AML-193 (cell line): ENCODE measurements around the gene JAZF1.
"Not testable (repeated sequence)": the region's sequence is repeated elsewhere in the genome, so short reads cannot be mapped to it uniquely, and the experiment has no call there.

Source experiments
- DNase-seq, 2 experiments: peaks; one replicate each; lab custom pipeline; 2025; lab: John Stamatoyannopoulos, UW

The JAZF1 gene

DNA sequence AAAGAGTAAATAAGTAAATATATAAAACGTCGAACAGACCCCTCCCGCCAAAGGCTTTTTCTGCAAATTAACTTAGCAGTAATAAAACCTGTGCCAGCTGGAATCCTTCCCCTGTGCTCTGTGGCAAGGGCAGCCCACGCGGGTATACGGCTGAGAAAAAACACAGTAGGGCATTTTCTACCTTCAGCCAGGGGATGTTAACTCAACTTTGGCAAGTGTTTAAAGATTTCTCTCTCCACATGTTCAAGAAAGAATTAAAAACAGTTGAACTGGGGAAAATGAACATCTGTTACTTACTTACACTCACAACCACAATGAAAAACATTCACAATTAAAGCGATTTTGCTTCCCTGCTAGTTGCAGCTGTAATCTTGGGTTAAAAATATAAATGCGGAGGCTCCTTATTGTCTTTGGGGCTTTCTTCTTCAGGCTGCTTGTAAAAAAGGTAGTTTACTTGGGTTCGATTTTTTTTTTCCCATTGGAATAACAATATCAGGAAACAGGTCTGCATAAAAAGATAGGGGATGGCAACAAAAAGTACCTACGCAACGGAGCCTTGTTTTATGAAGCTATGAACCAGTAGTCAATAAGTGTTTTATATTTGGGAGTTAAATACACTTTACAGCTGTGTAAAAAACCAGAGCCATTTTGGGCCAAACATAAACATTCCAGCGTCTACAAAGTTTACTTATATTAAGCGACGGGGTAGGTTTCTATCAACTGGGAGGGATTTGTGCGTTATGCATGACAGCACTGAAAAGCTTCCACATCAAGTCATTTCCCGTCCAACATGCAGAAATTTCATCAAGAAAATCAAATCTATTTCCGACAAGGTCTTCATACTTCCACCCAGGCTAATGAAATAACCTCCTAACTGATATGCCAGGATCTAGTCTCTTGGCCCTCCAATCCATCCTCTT is 308.0 kb downstream of the JAZF1 start:
- no peak for DNase-seq

DNA sequence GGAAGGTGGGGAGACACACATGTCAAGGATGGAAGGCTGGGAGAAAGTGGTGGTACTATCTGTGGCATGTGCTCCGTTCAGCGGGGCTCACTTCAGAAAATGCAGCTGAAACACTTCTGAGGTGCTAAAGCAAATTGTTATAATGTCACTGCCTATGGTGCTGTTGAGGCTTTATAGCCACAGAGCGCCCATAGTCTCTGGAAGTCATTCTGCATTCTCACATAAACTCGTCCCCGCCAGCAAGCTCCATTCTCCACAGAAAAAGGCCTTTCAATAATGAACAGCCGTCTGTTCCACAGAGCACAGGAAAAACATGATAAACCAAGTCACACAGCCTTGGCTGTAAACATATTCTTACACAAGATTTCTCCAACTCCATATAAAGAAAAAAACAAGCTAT is 308.7 kb downstream of the JAZF1 start:
- no peak for DNase-seq

DNA sequence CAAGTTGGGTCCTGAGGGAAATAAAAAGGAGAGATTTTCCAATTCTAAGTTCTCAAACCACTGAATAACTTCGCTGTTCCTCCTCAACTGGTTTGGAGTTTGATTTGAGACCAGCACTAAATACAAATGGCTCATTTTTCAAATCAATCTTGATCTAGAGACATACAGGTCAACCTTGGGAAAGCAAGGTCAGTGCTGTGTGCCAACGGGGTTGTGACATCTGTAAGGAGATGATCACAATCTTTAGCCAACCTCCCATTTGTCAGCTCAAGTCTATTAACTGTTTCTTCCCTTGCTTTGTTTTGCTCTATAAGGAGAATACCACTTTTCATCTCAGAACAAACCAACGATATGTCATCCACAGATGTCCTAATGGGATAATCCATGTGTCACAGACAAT is 309.5 kb downstream of the JAZF1 start:
- DNase-seq = no peak

DNA sequence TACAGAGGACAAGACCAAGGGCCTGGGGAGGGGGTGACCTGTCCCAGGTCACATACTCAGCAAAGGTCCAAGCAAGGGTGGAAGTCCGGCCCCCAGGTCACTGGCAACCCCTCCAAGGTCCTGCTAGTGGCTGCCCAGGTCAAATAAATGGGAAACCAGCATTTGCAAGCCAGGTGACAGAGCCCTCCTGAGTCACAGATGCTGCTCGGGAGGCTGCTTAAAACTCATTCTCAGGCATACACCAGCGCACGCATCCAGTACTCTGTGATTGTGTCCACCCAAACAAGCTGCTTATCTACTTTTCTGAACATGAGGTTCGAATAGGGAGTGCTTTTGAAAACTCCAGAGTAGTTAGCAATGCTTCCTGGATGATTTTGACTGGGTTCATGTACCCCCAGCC is 310.0 kb downstream of the JAZF1 start:
- no peak for DNase-seq

DNA sequence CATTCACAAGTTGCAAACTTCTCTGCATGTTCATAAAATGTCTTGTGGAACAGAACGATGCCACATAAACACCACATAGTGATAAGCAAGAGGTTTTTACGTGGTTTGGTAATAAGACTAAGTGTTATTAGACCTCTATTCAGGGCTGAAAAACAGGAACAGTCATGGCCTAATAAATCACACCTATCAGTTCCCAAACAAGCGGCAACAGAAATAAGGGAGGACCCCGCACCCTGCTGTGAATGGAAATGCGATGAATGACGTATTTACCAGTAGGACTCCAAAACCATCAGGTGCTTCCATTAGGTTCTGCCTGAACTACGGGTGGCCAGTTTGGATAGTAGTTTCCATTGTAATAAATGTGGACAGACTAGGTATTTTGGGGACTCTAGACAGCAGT is 311.5 kb downstream of the JAZF1 start:
- DNase-seq = no peak

DNA sequence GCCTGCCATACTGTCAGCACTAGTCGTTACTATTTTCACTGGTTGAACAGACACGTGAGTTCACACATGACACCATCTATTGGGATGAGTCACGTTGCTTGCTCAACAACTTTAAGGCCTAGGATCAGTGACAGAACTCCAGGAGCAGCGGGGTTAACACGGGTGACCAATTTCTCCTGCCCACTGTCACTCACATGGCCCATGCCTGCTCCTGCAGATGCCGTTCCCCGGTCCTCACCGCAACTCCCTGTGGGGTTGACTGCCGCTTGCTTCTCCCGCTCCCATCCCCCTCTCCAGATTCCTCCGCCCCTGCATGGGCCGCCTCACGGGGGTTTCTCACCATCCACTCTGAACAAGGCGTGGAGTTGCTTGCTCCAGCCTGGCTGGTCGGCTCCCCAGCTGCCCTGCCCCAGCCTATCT is 312.5 kb downstream of the JAZF1 start:
- DNase-seq = no peak

DNA sequence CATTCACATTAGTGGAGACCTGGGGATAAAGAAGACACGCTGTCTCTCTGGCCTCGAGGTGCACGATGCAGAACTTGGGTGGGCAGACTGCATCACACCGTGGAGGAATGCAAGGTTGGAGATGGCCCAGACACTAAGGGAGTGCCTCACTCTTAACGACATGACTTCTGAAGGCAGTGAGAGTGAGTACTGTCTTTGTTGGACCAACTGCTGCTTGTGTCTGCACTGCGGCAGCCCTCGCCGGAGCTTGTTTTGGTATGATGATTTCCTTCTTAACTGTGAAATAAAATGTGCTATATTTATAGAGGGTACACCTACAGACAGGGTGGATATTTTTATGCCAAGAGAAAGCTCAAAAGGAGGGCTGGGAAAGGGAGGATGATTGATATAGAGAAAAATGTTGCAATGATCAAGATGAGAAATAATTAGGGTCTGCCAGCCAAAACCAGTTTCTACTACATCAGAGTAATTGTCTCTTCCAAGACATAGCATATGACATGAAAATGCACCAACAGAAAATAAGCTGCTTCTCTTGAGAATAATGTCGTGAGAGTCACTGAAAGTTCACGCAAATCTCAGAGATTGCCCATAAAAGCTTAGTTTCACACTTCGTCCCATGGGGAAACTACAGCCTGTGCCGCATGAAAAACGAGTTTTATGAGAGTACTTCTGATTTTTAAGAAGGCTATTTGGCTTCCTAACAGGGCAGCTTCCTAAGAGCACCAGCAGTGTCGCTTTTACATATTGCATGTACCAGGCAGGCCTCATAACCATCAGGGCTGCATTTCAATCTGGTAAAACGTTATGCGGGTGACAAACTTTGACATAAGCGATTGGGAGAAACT is 313.5 kb downstream of the JAZF1 start:
- DNase-seq = no peak

DNA sequence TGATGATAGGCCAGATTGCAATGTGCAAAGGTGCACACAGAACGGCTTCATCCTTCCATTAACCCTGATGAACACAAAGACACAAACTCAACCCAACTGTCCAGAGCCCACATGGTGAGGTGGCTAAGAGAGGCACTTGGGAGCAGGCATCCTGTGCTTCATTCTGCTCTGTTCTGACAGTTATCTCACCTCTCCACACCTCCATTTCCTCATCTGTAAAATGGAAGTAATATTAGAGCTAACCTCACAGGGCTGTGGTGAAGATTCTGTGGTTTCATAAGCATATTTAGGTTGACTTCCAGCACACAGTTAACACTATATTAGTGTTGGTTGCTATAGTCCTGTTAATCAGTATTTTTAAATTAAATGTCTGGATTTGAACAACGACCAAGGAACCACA is 314.3 kb downstream of the JAZF1 start:
- no peak for DNase-seq

DNA sequence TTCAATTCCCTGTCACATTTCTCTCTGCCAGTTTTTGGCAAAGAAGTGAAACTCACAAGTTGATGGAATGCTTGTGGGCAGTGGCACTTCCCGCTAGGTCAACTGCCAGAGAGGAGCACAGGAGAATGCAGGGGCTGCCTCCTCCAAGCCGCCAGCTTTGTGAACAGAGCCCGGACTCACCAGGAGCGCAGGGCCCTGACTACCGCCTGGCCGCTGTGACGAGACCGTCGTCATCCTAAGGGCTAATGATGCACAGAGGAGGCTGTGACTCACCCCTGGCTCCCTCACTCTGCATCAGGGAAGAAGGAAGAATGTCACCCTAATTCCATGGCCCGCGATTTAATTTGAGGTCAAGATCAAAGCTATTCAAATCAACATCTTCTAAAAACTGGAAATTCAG is 316.7 kb downstream of the JAZF1 start:
- DNase-seq = no peak

DNA sequence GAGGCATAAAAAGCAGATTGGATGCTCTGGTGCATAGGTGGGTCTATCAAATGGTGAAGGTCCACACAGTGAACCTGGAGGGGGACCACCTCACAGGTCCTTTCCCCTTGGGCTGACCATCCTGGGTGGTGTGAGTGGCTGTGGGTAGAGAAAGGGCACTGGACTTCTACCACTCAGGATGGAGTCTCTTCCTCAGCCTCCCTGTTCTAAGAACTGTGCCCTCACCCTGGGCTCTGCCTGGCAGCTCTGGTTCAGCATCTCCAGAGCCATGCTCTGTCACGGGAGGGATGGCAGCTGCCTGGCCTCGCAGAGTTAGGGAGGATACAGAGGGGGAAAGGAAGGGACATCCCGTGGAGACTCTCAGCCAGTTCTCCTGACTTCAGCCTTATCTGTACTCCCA is 318.8 kb downstream of the JAZF1 start:
- DNase-seq = no peak

DNA sequence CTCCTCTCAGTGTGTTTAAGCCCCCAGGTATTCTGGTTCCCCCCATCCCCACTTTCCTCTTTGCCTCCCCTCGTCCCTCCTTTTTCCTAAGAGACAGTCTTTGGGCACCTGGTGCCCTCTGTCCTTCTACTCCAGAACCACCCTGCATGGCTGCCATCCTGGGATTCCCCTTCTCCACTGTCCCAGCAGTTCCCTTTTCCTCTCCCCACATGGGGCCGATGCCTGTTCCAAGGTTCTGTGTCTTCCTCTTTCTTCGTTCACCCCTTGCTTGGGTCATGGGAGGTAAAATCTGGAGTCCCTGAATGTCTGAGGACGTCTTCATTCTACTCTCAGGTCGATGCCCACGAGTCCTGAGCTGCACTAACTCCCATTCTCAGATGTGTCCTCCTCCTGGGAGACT is 319.8 kb downstream of the JAZF1 start:
- no peak for DNase-seq

DNA sequence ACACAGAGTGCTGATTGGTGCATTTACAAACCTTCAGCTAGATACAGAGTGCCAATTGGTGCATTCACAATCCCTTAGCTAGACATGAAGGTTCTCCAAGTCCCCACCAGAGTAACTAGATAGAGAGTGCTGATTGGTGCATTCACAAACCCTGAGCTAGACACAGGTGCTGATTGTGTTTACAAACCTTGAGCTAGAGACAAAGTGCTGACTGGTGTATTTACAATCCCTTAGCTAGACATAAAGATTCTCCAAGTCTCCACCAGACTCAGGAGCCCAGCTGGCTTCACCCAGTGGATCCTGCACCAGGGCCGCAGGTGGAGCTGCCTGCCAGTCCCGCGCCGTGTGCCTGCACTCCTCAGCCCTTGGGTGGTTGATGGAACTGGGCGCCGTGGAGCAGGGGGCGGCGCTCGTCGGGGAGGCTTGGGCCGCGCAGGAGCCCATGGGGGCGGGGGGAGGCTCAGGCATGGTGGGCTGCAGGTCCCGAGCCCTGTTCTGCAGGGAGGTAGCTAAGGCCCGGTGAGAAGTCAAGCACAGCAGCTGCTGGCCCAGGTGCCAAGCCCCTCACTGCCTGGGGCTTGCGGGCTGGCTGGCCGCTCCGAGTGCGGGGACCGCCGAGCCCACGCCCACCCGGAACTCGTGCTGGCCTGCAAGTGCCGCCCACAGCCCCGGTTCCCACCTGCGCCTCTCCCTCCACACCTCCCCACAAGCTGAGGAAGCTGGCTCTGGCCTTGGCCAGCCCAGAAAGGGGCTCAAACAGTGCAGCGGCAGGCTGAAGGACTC is 323.7 kb downstream of the JAZF1 start:
- not testable (repeated sequence) for DNase-seq

DNA sequence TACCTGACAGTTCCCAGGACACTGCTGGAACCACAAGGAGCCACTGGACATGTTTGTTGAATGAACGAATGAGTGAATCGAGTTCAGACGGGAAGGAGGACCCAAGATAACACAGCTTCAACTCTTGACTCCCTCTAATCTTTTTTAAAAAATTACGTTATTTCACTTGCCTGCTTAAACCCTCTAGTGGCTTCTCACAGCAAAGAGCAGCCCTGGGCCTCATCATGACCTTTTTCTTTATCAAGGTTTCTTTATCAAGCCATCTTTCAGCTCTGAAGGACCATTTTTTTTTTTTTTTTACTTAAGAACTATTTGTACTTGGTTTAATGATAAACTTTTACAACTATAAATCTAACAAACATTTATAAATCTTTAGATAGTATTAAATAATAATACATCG is 330.1 kb downstream of the JAZF1 start:
- no peak for DNase-seq

DNA sequence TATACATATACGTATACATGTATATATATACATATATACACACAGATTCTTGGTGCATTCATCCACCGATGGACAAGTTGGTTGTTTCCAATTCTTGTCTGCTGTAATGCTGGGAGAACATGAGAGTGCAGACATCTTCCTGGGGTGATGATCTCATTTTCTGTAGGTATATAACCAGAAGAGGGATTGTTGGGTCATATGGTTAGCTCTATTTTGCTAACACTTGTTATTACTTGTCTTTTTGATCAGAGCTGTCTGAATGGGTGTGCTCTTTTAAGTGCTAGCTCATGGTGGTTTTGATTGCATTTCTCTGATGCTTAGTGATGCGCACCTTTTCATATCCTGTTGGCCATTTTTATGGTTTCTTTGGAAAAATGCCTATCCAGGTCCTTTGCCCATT is 334.2 kb downstream of the JAZF1 start:
- DNase-seq = no peak

DNA sequence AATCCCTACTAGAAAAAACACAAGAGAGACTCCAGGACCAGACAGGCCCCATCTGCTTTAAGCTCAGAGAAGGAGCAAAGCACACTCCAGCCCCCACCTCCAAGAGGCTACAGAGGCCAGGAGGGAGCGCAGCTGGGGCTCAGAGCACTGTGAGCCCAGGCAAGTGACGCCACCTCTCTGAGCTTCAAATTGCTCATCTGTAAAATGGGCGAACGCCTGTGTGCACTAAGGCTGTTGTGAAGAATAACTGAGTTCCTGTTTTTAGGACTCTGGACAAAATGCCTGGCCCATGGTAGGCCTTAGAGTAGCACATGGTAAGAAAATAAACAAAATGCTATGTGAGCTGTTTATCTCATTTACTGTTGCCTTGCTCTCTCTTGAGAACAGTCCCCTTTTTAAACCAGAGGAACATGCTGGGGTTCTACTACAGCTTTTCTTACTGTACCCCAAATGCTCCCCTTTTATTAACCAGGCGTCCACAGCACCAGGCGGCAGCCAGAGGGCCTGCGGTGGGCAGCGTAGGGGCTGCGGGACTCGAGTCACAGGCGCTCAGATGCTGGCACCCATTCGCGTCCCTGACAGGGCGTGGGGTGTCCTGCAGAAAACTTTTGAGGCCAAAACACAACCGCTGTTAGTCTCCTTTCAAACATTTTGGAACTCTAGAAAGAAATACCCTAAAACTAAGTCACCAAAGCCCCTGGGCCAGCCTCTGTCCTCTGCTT is 336.9 kb downstream of the JAZF1 start:
- DNase-seq = no peak

DNA sequence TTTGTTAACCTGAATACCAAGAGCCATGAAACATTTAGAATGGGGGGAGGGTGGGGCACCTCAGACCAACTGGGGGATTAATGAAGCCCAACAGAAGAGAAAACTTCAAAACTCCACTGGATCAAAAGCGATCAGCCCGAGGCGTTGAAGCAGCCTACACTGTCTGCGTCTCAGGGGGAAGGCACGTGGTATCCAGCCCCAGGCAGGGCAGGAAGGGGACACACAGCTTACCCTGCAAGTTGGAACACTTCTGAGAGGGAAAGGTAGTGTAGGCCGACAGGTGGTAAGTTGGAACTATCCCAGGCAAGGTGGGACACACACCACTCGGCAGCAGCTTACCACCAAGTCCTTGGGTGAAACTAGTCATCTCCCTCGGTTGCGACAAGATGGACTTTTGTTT is 337.7 kb downstream of the JAZF1 start:
- no peak for DNase-seq

DNA sequence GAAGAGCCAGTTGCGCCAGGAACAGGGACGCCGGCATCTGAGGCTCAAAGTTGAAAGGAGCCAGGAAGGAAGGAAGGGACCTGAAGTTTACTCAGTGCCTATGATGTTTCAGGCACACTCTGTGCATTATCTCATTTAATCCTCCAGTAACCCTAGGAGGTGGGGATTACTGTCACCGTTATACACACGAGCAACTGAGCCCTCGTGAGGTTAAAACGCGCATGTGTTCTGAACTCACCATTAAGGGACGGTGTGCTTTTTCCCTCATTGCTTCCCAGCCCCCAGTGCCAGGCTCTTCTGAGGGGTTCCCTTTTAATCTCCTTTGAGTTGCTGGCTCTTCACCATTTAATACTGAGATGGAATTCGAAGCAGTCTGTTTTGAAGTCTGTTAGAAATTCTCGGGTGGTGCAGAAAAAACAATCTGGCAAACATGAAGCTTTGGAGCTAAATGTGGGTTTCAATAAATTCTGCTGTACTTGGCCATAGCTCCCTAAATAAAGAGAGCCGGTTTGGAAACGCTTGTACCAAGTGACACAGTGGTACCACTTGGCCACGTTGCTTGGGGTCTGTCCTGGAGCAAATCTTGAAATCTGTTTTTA is 338.4 kb downstream of the JAZF1 start:
- DNase-seq = no peak

DNA sequence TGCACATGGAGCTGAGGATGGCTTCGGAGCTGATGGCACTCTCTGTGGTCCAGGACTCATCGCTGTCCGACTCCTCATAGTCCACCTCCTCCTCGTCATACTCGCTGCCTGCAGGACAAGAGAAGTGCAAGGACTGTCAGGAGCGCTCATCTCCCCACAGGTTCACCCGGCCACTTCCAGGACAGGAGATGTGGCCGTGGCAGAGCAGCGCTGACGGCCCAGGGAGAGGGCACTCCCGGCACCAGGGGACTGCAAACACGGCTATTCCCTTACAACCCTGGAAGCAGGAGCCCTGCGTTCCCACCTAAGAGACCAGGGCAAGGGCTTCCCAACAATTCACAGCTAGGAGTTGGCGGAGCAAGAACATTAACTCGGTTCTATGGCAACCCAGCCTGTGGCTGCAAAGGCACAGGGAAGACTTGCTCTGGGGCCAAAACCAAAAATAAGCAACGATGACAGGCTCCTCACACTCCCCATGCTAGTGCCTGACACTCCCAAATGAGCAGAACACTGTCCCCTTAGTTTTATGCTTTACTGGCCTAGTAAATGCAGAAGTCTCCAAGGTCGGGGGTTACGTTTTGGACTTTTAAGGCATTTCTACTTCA is 339.7 kb downstream of the JAZF1 start:
- no peak for DNase-seq

DNA sequence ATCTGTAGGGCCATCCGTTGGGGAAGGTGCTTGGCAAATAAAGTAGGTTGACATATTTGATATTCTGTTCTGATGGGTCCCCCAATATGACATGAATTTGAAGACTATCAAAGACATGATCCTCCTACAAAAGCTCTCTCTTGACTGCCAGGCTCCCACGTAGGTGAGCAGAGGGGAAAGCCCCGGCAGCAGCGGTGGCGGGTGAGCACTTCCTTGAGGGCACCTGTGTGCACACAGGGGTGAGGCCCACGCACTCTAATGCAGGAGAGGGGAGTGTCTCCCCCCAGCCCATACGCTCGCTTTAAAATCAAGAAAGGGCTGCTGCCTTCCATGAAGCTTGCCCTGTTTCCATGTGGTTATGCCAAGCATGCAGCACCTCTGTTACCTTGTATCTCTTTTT is 340.3 kb downstream of the JAZF1 start:
- no peak for DNase-seq

DNA sequence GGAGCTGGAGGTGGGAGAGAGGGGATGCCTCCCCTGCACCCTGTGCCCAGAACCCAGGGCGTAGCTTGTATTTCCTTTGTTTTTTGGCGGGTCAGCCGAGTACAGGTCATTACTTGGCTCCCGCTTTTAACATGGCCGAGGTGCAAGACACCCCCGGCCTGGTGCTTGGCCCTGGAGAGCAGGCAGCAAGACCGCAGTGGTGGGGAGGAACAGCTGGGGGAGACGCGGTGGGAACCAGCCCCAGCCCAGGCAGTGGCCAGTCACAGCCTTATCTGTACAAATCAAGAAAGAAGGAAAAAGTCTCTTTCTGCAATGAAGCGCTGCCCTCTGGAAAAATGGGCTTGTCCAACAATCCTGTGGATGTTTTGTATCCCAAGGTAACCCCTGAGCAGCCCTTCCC is 341.5 kb downstream of the JAZF1 start:
- DNase-seq = no peak

DNA sequence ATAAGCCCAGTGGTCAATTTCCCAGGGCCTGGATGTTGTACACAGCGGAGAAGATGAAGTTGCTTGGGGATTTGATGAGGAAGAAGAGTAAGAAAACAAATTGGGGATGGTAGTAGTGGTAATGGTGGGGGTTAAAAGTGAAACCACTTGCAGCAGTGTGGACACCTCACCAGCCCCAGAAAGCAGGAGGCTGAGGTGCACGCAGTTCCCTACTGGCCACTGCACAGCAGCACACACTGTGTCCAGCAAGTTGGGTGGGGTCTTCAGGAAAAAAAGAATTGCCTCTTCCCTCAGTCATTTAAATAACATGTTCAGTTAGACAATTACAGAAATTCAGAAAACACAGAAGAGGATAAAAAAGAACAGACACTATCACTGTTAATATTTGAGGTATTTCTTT is 344.1 kb downstream of the JAZF1 start:
- DNase-seq = no peak
